Daoy (cell line): Measurements from ENCODE around the gene CSTB. TPM values are rescaled to one million over a fixed set of nuclear protein-coding genes. Genes with fewer than 3 reads are reported as not detected.

ENCODE experiments used
- DNase-seq: peaks from one replicate; pipeline ENCODE4 v3.0.0-alpha.2; 2015; ENCODE audit warnings: low read depth
- total RNA-seq: library from RNA; depleted of rRNA; stranded (reverse); fragments of >200 nt; shearing (Covaris generic); gene quantifications from 2 replicates; pipeline ENCODE4 v1.2.3, GENCODE V29; 2014

CSTB gene
- total RNA-seq, 1 experiment from 2014 or later = 15.2 TPM

GRCh38 chr21:43750339-43751033 lies 25.6 kb downstream of the CSTB start:
- DNase-seq = no peak

- no peak for DNase-seq
Observed at GRCh38 chr21:43749651-43750262, 26.4 kb downstream of the CSTB start.

GRCh38 chr21:43748622-43749021 lies 27.5 kb downstream of the CSTB start:
- no peak for DNase-seq

GRCh38 chr21:43745772-43746517 lies 30.2 kb downstream of the CSTB start:
- DNase-seq = no peak

GRCh38 chr21:43744725-43745124 lies 31.4 kb downstream of the CSTB start:
- no peak for DNase-seq

GRCh38 chr21:43743947-43744346 lies 32.2 kb downstream of the CSTB start:
- DNase-seq = no peak

GRCh38 chr21:43741423-43742096 lies 34.5 kb downstream of the CSTB start:
- DNase-seq = no peak

- DNase-seq = no peak
Observed at GRCh38 chr21:43740497-43741156, 35.5 kb downstream of the CSTB start.

- DNase-seq = no peak
Observed at GRCh38 chr21:43739621-43740435, 36.3 kb downstream of the CSTB start.

- DNase-seq = no peak
Observed at GRCh38 chr21:43737158-43737950, 38.8 kb downstream of the CSTB start.

GRCh38 chr21:43736224-43736883 lies 39.8 kb downstream of the CSTB start:
- no peak for DNase-seq

GRCh38 chr21:43735236-43736091 lies 40.6 kb downstream of the CSTB start:
- no peak for DNase-seq

GRCh38 chr21:43734928-43735229 lies 41.2 kb downstream of the CSTB start:
- peak; percentile 67 for DNase-seq

- no peak for DNase-seq
Observed at GRCh38 chr21:43734131-43734927, 41.8 kb downstream of the CSTB start.

GRCh38 chr21:43733529-43734071 lies 42.5 kb downstream of the CSTB start:
- peak; percentile 92 for DNase-seq

GRCh38 chr21:43733060-43733459 lies 43.0 kb downstream of the CSTB start:
- DNase-seq = no peak

- DNase-seq = peak; percentile 48
Observed at GRCh38 chr21:43731891-43732711, 44.0 kb downstream of the CSTB start.
